GM10248 (cell line): ENCODE results near the gene COMMD4.

Source experiments
- CTCF ChIA-PET: fragments of 300-600 bp; sonication (Branson Sonifier 250); formaldehyde crosslinking; extraction: SDS; loops from one replicate; lab custom pipeline; 2021; ENCODE audit warnings: antibody characterized with exemption; lab: Yijun Ruan, JAX
- POLR2A ChIA-PET: fragments of 350-650 bp; sonication (Branson Sonifier 250); formaldehyde crosslinking; extraction: SDS; loops from one replicate; lab custom pipeline; 2020; ENCODE audit warnings: antibody characterized with exemption; lab: Yijun Ruan, JAX
- DNase-seq: peaks from one replicate; pipeline ENCODE4 v3.0.0; 2012; ENCODE audit errors: extremely low spot score
- TF ChIP-seq, protein P1 (sequence below): IDR thresholded peaks from 2 replicates; pipeline ENCODE4 v1.5.1; 2012; ENCODE audit warnings: mild to moderate bottlenecking, low read depth; ENCODE audit errors: extremely low read depth, missing control alignments, control extremely low read depth

The COMMD4 gene

GRCh38 chr15:75366163-75366562, 30.3 kb downstream of the COMMD4 start:
- ChIA-PET POLR2A (no interaction called here), CTCF (interaction anchor here (1.0 to 4.5 kb wide), 6 partner anchors 12 to 316 kb away, joined by 3 to 47 read pairs (median 18); partner anchors contain the start of genes IMP3, SIN3A and SNX33)

DNA sequence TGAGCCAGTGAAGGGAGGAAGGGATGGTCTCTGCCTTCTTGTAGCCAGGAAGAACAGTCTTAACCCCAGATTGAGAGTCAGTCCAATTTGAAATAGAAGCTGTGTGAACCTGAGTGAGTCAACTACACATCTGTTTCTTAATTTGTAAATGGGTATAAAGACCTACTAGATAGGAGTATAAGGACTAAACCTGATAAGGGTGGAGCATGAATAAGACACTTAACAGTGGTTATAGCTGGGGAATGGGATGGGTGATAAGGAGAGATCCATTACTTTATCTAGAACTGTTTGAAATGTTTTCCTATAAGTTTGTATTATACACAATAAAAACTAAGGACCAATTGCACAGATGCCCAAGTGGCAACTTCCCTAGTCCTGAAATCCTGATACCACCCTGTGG, 31.1 kb downstream of the COMMD4 start:
- DNase-seq: no peak
- TF ChIP-seq, protein P1, sequence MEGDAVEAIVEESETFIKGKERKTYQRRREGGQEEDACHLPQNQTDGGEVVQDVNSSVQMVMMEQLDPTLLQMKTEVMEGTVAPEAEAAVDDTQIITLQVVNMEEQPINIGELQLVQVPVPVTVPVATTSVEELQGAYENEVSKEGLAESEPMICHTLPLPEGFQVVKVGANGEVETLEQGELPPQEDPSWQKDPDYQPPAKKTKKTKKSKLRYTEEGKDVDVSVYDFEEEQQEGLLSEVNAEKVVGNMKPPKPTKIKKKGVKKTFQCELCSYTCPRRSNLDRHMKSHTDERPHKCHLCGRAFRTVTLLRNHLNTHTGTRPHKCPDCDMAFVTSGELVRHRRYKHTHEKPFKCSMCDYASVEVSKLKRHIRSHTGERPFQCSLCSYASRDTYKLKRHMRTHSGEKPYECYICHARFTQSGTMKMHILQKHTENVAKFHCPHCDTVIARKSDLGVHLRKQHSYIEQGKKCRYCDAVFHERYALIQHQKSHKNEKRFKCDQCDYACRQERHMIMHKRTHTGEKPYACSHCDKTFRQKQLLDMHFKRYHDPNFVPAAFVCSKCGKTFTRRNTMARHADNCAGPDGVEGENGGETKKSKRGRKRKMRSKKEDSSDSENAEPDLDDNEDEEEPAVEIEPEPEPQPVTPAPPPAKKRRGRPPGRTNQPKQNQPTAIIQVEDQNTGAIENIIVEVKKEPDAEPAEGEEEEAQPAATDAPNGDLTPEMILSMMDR: no peak
- POLR2A ChIA-PET: no interaction called here
- CTCF ChIA-PET: interaction anchor here (1.0 to 4.5 kb wide), 23 partner anchors 11 to 435 kb away, joined by 3 to 47 read pairs (median 8); partner anchors contain the start of genes IMP3, NEIL1, SIN3A and SNX33

More at GRCh38 chr15:75366163-75366562, 30.3 kb downstream of the COMMD4 start:
- no peak for DNase-seq
- TF ChIP-seq, protein P1: no peak

- TF ChIP-seq, protein P1: no peak
- CTCF ChIA-PET: interaction anchor here (0.7 to 4.5 kb wide), 42 partner anchors 8 to 435 kb away, joined by 3 to 47 read pairs (median 5); partner anchors contain the start of genes IMP3, NEIL1, SIN3A and SNX33
Measured at GRCh38 chr15:75367406-75367912, 31.6 kb downstream of the COMMD4 start.

GRCh38 chr15:75367913-75368688, 32.2 kb downstream of the COMMD4 start, which contains the start of gene MAN2C1:
Gene MAN2C1 (minus strand): TSS chr15:75368607. CDS start chr15:75368583, 24 bp downstream.
- CTCF ChIA-PET: interaction anchor here (0.6 to 4.5 kb wide), 46 partner anchors 8 to 434 kb away, joined by 3 to 47 read pairs (median 5); partner anchors contain the start of genes IMP3, NEIL1, SIN3A and SNUPN
- DNase-seq: peak; percentile 97
- TF ChIP-seq, protein P1: peak; percentile 75
- POLR2A ChIA-PET: interaction anchor here (0.6 to 2.8 kb wide), 13 partner anchors 15 to 506 kb away, joined by 3 to 23 read pairs (median 4); partner anchors contain the start of genes IMP3, PTPN9, SIN3A and SNX33

More at GRCh38 chr15:75367406-75367912, 31.6 kb downstream of the COMMD4 start:
- POLR2A ChIA-PET: interaction anchor here (0.7 to 2.8 kb wide), 12 partner anchors 14 to 280 kb away, joined by 3 to 23 read pairs (median 4); partner anchors contain the start of genes IMP3, PTPN9, SIN3A and SNX33
- DNase-seq: no peak

DNA sequence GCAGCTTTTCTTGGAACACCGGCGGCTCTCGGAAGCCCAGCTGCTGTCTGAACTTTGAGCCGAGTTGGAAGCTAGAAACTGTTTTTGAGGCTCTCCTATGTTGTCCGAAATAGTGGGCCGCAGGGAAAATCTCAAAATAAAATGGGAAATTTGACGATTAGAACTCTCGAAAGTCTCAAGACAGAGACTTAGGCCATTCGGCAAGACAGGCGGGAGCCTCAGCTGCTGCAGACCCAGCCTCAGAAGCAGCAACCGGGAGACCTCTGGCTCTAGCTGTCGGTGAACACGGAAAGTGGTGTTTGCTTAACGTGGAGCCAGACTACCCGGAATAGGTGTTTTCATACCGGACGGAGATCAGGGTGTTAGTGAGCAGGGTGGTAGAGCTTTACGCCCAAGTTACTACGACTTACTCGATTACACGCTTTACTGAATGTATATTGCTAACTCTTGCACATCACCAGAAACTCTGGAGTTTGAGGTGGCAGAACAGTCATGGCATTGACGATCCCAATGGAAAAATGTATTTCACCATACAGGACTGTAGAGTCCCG, 32.9 kb downstream of the COMMD4 start:
- CTCF ChIA-PET: interaction anchor here (1.0 to 4.5 kb wide), 20 partner anchors 9 to 325 kb away, joined by 3 to 47 read pairs (median 8); partner anchors contain the start of genes NEIL1, SIN3A, SNUPN and SNX33
- no peak for DNase-seq
- POLR2A ChIA-PET: interaction anchor here (1.3 to 2.8 kb wide), 4 partner anchors 29 to 271 kb away, joined by 4 to 23 read pairs (median 13); partner anchors contain the start of genes IMP3 and SIN3A
- TF ChIP-seq, protein P1: no peak
